Activated CD8-positive, alpha-beta memory T cell treated with anti-CD3 and anti-CD28 coated beads for 4 hours (primary cell): ENCODE results near the gene TSC2.
"Not testable (repeated sequence)": the region's sequence is repeated elsewhere in the genome, so short reads cannot be mapped to it uniquely, and the experiment has no call there.

Source experiments
- DNase-seq, 2 donors: peaks; one replicate each; pipeline ENCODE4 v3.0.0-alpha.2; 2020; ENCODE audit warnings: low read depth in 2 of 2

The TSC2 gene

DNA sequence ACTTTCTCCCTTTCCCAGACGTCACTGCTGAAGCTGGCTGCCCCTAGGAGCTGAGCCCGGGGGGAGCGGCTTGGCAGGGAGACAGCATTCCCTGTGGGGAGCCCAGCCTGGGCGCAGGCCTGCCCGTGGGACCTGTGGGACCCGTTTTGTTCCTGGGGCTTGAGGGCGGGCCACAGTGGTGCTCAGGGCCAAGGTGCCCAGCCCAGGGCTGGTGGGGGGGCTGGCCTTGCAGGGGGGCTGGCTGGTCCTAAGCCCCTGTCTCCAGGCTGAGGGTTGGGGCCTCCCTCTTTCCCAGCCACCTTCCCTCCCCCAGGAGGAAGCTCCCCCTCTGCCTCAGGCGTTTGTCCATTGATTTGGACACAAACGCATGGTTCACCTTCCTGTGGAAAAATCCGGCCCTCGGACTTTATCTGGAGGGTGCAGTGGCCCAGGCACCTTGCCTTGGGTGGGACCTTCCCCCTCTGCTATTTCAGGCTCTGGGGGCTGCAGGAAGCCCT is 16.7 kb upstream of the TSC2 start:
- DNase-seq = no peak

DNA sequence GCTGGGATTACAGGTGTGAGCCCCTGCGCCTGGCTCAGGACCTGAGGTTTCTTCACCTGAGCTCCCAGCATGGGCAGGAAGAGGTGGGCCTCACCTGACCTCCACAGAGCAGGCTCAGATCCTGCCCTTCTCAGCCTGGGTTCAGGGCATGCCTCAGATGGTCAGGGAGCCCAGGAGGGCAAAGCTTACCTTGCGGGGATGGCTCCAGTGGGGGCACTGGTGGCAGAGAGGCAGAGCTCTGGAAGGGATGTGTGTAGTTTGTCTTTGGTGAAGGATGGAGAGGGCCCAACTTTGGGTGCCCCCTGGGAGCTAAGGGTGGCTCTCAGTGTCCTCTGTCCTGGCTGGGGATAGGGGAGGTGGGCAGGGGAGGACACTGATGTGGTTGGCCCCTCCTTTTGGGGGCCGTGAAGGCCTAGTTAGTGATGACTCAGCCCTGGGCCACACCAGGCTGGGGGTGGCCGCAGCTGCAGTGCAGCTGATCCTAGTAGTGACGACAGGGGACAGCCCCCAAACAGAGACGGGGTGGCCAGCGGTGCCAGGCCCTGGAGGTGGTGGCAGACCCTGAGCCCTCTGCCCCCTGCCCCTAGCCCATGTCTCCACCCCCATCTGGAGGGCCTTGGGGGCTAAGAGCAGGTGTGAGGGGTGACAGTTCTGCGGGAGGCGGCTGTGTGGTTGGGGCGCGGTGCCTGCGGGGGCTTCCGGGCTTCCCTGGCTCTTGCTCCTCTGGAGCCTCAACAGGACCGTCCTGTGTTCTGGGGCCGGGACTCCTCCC is 15.3 kb upstream of the TSC2 start:
- no peak for DNase-seq

DNA sequence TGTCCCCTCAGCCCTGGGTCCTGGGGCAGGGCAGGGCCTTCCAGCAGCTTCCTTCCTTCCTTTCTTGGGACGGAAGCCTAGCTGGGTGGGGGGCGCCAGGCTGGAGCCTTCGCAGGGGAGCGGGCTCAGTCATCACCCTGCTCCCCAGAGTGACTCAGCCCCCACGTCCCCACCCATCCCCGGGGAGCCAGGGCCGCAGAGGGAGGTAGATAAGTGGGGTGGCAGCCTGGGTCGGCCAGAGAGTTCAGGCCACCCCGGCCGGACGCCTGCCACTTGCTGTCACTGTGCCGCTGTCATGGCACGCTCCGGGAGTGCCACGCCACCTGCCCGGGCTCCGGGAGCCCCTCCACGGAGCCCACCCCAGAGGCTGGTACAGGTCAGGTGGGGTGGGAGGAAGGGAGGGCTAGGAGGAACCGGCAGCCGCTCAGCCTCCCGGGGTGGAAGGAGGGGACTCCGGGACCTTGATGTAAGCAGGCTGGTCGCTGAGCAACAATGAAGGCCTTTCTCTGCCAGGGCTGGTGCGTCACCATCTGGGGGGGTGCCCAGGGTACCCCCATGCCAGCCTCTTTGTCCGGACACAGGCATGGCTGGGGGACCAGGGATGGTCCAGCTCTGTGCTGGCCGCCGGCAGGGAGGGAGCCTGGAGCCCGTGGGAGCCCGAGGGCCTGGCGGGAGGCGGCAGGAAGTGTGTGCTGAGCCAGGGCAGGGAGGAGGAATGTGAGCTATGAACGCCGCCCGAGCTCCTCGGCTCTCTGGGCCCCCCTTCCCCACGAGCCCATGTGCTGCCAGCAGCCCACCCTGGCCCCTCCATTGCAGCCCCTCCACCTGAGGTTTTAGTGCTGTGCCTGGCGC is 14.5 kb upstream of the TSC2 start:
- DNase-seq = no peak

DNA sequence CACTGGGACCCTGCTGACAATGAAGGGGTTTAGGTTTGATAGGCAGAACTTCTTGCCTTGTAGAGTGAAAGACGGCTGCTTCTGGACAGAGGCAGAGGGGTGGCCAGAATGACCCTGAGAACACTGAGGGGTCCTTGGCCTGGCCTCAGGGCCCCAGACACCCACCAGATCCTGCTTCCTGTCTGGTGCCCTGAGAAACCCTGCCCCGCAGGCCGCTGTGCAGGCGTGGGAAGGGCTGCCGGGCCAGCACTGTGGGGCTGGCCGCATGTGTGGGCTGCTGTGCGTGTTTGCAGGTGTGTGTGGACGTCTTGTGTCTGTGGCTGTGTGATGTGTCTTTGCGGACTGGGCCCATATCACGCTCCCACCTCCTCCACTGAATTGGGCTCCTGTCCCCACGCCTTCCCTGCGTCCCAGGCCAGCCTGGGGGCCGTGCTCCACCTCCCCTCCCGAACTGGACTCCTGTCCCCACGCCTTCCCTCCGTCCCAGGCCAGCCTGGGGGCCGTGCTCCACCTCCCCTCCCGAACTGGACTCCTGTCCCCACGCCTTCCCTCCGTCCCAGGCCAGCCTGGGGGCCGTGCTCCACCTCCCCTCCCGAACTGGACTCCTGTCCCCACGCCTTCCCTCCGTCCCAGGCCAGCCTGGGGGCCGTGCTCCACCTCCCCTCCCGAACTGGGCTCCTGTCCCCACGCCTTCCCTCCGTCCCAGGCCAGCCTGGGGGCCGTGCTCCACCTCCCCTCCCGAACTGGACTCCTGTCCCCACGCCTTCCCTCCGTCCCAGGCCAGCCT is 13.7 kb upstream of the TSC2 start:
- not testable (repeated sequence) for DNase-seq

DNA sequence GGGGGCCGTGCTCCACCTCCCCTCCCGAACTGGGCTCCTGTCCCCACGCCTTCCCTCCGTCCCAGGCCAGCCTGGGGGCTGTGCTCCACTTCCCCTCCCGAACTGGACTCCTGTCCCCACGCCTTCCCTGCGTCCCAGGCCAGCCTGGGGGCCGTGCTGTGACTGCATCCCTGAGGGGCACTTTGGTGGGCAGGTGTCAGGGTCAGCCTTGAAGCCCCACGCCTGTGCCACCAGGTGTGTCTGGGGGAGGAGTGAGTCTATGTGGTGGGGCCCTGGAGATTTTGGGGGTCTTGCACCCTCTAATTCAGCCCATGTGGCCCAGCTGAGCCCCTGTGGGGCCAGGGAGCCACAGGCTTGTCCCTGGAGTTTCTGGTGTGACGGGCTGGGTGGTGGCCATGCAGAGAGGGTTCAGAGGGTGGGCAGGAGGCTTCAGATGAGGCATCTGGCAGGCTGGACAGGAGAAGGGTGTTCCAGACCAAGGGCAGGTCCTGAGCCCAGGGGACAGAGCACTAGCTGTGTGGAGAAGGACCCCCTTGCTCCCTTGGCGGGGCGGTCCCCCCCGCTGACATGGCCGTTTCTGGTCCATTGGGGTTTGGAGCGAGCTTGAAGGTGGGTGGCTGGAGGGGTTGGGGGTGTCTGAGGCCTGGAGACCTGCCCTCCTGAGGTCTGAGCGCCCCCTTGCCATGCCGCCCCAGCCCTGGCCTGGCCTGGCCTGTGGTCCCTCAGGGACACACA is 12.9 kb upstream of the TSC2 start:
- DNase-seq = no peak

DNA sequence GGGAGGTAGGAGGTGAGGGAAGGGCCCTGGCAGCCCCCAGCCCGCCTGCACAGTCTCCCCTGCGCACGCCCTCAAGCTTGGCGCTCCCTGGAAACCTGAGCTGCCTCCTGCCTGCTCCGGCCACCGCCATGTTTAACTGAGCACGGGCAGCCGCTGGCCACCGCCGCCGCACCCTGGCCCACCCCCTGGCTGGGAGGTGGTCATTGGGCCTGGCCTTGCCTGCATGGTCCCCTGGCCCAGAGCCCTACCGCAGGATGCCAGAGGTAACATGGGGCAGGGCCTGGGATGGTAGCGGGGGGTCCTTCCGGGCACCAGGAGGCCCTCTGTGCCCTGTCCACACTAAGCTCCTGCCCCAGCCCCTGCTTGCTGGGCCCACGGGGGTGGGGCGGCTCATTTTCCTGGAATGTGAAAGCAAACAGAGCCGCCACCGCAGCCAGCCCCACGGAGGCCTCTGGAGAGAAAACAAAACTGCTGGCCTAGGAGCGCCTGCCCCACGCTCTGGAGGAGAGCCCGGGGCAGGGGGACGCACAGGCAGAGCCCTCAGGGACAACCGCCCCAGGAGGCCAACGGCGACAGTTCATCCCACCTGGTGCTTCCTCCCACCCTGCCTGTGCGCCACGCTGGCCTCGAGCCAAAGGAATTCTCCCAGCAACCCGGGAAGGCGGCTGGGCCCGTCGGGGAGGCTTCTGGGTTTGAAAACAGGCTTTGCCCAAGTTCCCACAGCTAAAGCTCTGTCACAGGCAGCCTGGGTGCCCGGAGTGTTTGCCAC is 12.2 kb upstream of the TSC2 start:
- no peak for DNase-seq

DNA sequence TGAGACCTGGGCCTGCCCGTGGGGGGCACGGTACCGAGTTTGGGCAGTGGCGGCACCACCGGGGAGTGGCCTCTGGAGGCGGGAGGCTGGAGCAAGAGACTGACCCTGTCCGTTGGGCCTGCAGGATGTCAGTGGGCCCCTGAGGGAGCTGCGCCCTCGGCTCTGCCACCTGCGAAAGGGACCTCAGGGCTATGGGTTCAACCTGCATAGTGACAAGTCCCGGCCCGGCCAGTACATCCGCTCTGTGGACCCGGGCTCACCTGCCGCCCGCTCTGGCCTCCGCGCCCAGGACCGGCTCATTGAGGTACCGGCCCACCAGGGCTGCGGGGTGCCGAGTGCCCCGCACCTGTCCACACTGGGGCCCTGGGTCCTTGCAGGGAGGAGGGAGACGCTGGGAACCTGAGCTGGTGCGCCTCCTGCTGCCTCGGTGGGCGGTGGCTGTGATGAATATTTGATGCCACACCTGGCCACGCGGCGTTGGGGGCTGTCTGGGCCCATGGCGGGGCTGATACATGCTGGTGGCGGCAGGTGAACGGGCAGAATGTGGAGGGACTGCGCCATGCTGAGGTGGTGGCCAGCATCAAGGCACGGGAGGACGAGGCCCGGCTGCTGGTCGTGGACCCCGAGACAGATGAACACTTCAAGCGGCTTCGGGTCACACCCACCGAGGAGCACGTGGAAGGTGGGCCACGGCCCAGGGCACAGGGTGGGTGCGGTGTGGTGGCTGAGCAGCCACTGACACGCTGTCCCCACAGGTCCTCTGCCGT is 11.4 kb upstream of the TSC2 start:
- DNase-seq = no peak

DNA sequence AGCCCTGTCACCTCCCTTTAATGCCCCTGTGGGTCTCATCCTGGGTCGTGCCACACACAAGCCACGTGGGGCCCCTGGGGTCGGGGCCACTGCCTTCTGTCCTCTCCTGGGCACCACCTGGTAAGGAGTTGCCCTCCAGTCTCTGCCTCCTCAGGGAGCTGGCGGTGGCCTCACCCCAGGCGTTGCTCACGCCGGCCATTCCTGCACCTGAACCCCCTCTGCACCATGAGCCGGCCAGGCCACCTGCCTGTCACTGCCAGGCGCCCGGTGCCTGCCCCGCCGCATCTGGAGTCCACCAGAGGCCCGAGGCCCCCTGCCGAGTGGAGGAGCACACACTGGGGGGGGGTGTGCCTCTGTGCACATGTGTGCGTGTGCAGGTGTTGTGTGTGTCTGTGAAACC is 10.7 kb upstream of the TSC2 start:
- DNase-seq = no peak

DNA sequence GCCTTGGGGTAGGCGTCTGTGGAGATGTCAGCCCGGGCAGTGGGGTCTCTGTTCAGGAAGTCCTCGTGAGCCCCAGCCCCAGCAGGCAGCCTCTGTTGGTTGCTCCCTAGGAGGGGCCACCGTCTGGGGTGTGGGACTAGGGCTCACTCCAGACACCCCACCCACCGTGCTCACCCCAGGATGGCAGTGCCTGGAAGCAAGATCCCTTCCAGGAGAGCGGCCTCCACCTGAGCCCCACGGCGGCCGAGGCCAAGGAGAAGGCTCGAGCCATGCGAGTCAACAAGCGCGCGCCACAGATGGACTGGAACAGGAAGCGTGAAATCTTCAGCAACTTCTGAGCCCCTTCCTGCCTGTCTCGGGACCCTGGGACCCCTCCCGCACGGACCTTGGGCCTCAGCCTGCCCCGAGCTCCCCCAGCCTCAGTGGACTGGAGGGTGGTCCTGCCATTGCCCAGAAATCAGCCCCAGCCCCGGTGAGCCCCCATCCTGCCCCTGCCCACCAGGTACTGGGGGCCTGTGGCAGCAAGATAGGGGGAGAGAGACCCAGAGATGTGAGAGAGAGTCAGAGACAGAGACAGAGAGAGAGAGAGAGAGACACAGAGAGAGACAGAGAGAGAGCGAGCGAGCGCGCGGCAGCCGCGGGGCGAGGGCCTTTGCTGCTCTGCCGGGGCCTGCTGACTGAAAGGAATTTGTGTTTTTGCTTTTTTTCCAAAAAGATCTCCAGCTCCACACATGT is 10.0 kb upstream of the TSC2 start:
- no peak for DNase-seq

DNA sequence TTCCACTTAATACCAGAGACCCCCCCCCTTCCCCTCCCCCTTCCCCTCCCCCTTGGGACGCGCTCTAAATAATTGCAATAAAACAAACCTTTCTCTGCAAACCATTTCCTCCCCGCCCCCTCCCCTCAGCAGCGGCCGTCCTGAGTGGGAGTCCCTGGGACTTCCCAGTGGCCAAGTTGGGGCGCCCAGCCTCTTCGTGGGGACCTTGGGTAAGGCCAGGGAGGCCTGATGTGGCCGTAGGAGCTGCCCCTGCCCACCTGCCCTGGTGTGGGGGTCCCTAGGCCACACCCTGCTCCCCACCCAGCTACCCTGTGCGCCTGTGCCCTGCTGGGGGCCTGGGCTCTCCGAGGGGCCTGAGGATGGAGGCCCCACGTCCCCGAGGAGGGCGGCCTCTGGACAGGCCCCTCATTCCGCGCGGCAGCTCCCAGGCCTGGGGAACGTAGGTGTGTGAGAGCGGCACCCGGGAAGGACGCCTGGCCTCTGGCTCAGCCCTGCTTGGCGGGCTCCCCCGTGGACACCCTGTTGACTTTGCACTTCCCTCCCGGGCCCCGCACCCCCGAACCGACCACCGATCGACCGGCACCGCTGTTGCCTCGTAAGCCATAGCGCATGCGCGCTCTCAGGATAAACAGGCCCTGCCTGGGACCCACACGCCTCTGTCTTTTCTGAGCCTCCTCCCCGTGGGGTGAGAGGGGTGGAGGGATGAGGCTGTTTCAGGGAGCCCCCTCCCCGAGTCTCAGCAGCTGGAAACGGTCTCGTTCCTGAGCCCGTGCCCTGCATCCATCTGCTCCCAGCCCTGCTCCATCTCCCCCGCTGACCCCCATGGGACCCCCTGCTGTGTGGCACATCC is 9.2 kb upstream of the TSC2 start:
- no peak for DNase-seq

DNA sequence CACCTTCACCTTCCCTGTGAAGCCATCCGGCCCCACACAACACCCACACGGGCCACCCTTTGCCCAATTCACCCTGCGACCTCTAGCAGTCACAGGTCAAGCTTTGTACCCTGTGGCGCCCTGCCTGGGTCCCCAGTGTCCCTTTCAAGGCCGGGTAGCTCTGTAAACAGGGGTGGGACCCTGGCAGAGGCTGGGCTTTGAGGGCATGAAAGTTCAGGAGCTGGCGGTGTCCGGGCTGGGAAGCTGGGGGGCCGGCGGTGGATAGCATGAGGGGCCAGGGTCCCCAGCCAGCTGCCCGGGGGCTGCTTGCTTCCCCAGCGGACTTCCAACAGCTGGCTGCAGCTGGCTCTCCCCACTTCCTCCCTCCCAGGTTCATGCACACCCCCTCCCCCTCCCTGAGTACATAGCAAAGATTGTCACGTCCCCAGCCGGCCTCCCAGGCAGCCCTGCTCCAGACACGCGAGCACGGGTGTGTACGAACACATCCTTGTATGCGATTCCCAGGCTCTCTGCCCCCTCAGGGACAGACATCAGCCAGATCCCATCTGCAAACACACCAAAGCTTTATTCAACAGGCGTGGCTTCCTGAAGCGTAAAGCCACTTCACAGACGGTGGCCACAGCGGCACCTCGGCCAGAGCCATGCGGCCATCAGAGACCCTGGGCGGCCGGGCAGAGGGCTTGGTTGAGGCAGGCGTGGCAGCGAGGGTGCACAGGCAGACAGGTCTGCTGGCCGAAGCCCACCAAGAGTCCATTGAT is 8.3 kb upstream of the TSC2 start:
- DNase-seq = no peak

DNA sequence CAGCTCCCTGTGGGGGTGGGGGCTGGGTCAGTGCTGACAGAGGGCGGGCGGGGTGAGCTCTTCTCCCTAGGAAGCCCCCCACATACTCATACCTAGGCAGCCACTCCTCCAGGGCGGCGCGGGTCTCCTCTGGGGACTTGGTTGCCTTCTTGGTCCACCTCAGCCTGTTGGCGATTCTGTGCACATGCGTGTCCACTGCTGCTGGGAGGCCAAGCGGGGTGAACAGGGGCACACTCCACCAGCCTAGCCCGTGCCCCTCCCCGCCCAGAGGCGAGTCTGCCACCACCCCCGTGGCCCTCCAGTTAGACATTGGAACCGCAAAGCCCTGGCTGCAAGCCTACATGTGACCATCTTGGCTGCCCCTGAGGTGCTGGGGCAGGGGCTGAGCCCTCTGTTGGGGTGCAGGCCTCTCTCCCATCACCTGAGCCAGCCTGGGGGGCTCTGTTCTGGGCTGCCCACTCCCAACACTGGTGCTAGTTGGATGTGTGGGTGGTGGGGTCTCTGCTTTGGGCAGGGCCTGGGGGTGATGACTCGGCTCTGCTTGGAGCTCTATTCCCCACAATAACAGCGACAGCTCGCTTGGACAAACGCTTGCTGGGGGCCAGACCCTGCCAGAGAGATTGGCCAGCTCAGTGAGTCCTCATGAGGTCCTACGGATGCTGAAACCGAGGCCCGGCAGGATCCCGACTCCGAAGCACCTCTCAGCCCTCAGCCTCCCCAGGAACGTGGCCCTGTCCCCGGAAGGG is 7.6 kb upstream of the TSC2 start:
- no peak for DNase-seq

DNA sequence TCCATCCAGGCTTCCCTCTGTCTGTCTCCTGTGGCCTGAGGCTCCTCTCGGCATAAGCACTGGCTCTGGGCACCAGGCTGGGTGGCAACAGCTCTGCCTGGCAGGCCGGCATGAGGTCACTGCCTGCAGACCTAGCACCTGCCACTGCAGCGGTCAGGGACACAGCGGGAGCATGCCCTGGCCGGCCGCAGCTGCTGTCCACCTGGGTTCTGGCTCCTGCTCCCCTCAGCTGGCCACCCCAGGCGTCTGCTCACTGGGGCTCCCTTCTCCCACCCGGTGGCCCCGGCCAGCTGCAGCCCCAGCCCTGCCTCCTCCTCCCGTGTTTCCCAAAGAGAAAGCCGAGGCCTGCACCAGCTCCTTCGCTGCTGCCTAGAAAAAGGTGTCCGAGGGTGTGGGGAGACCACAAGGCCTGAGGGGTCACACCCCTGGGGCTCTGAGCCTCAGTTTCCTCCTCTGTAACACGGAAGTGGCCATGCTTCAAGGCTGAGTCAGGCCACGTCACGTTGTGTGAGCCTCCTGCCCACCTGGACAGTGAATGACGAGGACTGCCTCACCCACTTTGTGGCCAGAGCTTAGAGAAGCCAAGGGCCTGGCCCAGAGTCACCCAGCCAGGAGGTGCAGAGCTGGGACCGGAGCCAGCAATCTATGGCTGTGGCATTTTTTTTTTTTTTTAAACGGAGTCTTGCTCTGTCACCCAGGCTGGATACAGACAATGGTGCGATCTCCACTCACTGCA is 6.8 kb upstream of the TSC2 start:
- no peak for DNase-seq

DNA sequence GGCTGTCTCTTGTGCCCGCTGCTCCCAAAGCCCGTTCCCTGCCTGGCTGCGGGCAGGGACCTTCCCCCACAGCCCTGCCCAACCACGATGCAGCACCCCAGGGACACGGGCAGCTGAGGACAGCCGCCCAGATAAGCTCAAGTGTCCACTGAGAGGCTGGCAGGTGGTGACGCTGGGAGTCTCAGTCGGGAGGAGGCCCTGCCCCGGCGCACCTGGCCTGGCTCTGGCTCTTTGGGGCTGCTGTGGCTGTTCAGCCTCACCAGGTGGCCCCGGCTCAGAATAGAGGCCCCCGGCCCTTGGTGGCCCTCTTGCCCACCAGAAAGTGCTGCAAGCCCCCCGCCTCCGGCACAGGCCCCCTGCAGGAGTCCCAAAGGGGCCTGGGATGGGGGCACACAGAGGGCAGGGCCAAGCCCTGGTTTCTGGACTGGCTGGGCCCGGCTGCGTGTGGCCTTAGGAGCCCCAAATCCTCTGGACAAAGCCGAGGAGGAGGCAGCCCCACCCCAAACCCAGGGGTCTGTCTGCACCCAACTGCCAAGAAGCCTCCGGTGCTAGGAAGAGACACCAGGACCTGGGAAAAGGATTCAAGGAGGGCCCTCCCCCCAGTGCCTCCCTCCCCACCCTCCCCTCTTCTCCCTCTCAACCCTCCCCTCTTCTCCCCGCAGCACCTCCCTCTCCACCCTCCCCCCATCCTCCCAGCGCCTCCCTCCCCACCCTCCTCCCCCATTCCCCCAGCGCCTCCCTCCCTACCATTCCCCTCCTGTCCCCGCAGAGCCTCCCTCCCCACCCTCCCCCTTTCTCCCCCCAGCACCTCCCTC is 5.4 kb upstream of the TSC2 start:
- DNase-seq = no peak

DNA sequence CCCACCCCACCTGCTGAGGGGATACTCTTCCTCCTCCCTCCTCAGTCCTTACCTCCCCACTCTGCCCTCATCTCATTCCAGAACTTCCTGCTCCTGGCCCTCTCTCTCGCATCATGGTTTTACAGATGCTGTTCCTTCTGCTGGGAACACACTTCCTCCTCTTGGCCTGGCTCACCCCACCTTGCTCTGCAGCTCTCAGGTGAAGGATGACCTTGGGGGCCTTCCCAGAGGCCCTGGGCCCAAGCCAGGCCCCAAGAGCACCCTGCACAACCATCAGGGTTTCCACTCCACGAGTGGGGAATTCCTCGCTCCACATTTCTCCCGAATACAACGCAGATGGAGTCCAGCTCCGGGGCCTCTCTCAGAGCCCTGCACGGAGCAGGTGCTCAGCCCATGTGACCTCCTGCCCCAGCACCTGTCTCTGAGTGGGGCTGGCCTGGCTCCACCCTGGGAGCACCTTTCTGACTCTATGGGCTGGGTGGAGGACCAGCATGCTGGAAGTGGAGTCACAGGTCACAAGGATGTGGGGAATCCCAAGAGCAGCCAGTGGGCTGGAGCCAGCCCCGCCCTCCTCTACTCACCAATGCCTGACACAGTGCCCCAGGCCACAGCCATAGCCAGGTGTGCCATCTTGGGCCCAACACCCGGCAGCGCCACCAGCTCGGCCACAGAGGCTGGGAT is 4.7 kb upstream of the TSC2 start:
- no peak for DNase-seq
